Astrocyte (in vitro differentiated cells and primary cell): ENCODE measurements around the gene TUBA8. TPM values are rescaled to one million over a fixed set of nuclear protein-coding genes. Genes with fewer than 3 reads are reported as not detected.

Experiments used
- DNase-seq: peaks from one replicate; pipeline ENCODE4 v3.0.0-alpha.2; 2010; ENCODE audit warnings: low read depth
- FAIRE-seq: peaks from 2 replicates; lab custom pipeline; 2011; peaks lifted over from hg19 to GRCh38; lab: Jason Lieb, UNC
- H2AFZ ChIP-seq: 2 replicates; pipeline ENCODE4 v1.6.0; 2012; ENCODE audit warnings: low read depth, low read length, inconsistent platforms
- H3K27ac ChIP-seq: 2 replicates; pipeline ENCODE4 v1.5.1; 2011; ENCODE audit warnings: low read depth, low read length, inconsistent platforms
- H3K27me3 ChIP-seq: 2 replicates; pipeline ENCODE4 v1.6.0; 2011; ENCODE audit warnings: low read length, inconsistent platforms; ENCODE audit not compliant: insufficient read depth
- H3K36me3 ChIP-seq: 2 replicates; pipeline ENCODE4 v1.5.1; 2011; ENCODE audit warnings: low read length, inconsistent platforms; ENCODE audit not compliant: insufficient read depth
- H3K4me1 ChIP-seq: 2 replicates; pipeline ENCODE4 v1.5.1; 2011; ENCODE audit warnings: low read length, inconsistent platforms; ENCODE audit not compliant: insufficient read depth
- H3K4me2 ChIP-seq: 2 replicates; pipeline ENCODE4 v1.6.0; 2012; ENCODE audit warnings: low read length, inconsistent platforms
- H3K4me3 ChIP-seq: 2 replicates; pipeline ENCODE4 v1.5.1; 2011; ENCODE audit warnings: low read depth, mild to moderate bottlenecking, low read length, inconsistent platforms; ENCODE audit not compliant: insufficient read depth
- H3K79me2 ChIP-seq: 2 replicates; pipeline ENCODE4 v1.6.0; 2012; ENCODE audit warnings: mild to moderate bottlenecking, low read length, inconsistent platforms; ENCODE audit not compliant: insufficient read depth
- H3K9ac ChIP-seq: 2 replicates; pipeline ENCODE4 v1.6.0; 2012; ENCODE audit warnings: mild to moderate bottlenecking, low read length, inconsistent platforms
- H3K9me3 ChIP-seq: 2 replicates; pipeline ENCODE4 v1.5.1; 2012; ENCODE audit warnings: low read depth, mild to moderate bottlenecking, low read length, inconsistent platforms; ENCODE audit not compliant: insufficient read depth
- H4K20me1 ChIP-seq: 2 replicates; pipeline ENCODE4 v1.6.0; 2012; ENCODE audit warnings: low read length, inconsistent platforms; ENCODE audit not compliant: insufficient read depth
- H3K27ac Mint-ChIP-seq: one replicate; pipeline ENCODE4 v1.8.0; 2021; ENCODE audit warnings: mild to moderate bottlenecking, mixed read lengths; ENCODE audit not compliant: unreplicated experiment
- H3K27me3 Mint-ChIP-seq: one replicate; pipeline ENCODE4 v1.8.0; 2021; ENCODE audit warnings: low read depth, mixed read lengths; ENCODE audit not compliant: unreplicated experiment
- H3K36me3 Mint-ChIP-seq: one replicate; pipeline ENCODE4 v1.8.0; 2021; ENCODE audit warnings: low read depth, mixed read lengths; ENCODE audit not compliant: unreplicated experiment
- H3K4me1 Mint-ChIP-seq: one replicate; pipeline ENCODE4 v1.8.0; 2021; ENCODE audit warnings: low read depth, mixed read lengths; ENCODE audit not compliant: unreplicated experiment
- H3K4me3 Mint-ChIP-seq: one replicate; pipeline ENCODE4 v1.8.0; 2021; ENCODE audit warnings: mild to moderate bottlenecking, moderate library complexity, mixed read lengths; ENCODE audit not compliant: unreplicated experiment
- H3K9me3 Mint-ChIP-seq: one replicate; pipeline ENCODE4 v1.8.0; 2021; ENCODE audit warnings: mild to moderate bottlenecking, mixed read lengths; ENCODE audit not compliant: unreplicated experiment
- CTCF ChIP-seq: IDR thresholded peaks from 2 replicates; pipeline ENCODE4 v1.5.1; 2011; ENCODE audit warnings: low read depth, mild to moderate bottlenecking, inconsistent platforms, low read length, moderate library complexity; ENCODE audit not compliant: insufficient read depth
- EZH2 ChIP-seq: IDR thresholded peaks from 2 replicates; pipeline ENCODE4 v1.6.1; 2012; ENCODE audit warnings: mild to moderate bottlenecking, low read length, inconsistent platforms; ENCODE audit not compliant: insufficient read depth
- total RNA-seq: library from RNA; stranded (reverse); gene quantifications from 2 replicates; pipeline ENCODE4 v1.2.1, GENCODE V29; 2021

The TUBA8 gene
- total RNA-seq, 1 donor from 2014 or later, result 0.79 TPM

- no peak for DNase-seq
- no peak overlapping the region for H3K27ac Mint-ChIP-seq
- H3K36me3 Mint-ChIP-seq, result peaks cover 24% of the 10 kb centered on the region
- H4K20me1 ChIP-seq, result peaks cover 14% of the 10 kb centered on the region
- TF ChIP-seq EZH2 (no peak), CTCF (no peak)
- H3K4me1 ChIP-seq, result no peaks in the 10 kb centered on the region
- H3K4me3 ChIP-seq, result no peak overlapping the region
- no peak for FAIRE-seq
- H2AFZ ChIP-seq, result no peak overlapping the region
- no peaks in the 10 kb centered on the region for H3K9me3 Mint-ChIP-seq
- peaks cover 3% of the 10 kb centered on the region for H3K79me2 ChIP-seq
- no peaks in the 10 kb centered on the region for H3K9me3 ChIP-seq
- H3K36me3 ChIP-seq, result peaks cover 13% of the 10 kb centered on the region
- no peak overlapping the region for H3K4me2 ChIP-seq
- no peaks in the 10 kb centered on the region for H3K27me3 Mint-ChIP-seq
- no peak overlapping the region for H3K4me3 Mint-ChIP-seq
- no peaks in the 10 kb centered on the region for H3K27me3 ChIP-seq
- no peak overlapping the region for H3K27ac ChIP-seq
- no peak overlapping the region for H3K9ac ChIP-seq
- H3K4me1 Mint-ChIP-seq, result peaks cover 6% of the 10 kb centered on the region
Measured at GRCh38 chr22:18090286-18090685, 20.3 kb upstream of the TUBA8 start.

- Histone ChIP-seq H3K79me2 (peaks cover 3% of the 10 kb centered on the region), H3K4me2 (peak overlapping the region; percentile 26), H3K9me3 (no peaks in the 10 kb centered on the region), H3K4me1 (no peaks in the 10 kb centered on the region), H4K20me1 (peaks cover 13% of the 10 kb centered on the region), H3K4me3 (no peak overlapping the region), H3K9ac (no peak overlapping the region), H3K36me3 (peaks cover 5% of the 10 kb centered on the region), H3K27ac (no peak overlapping the region), H2AFZ (no peak overlapping the region), H3K27me3 (no peaks in the 10 kb centered on the region)
- no peak overlapping the region for H3K27ac Mint-ChIP-seq
- no peaks in the 10 kb centered on the region for H3K27me3 Mint-ChIP-seq
- H3K4me3 Mint-ChIP-seq, result no peak overlapping the region
- FAIRE-seq, result no peak
- peaks cover 6% of the 10 kb centered on the region for H3K4me1 Mint-ChIP-seq
- DNase-seq, result no peak
- no peaks in the 10 kb centered on the region for H3K9me3 Mint-ChIP-seq
- peaks cover 29% of the 10 kb centered on the region for H3K36me3 Mint-ChIP-seq
- no peak for TF ChIP-seq EZH2
- TF ChIP-seq CTCF, result no peak
Measured at GRCh38 chr22:18091478-18091877, 19.1 kb upstream of the TUBA8 start.

GRCh38 chr22:18091916-18092526 is 18.6 kb upstream of the TUBA8 start:
- H3K9ac ChIP-seq, result peak overlapping the region; percentile 14
- H3K9me3 ChIP-seq, result no peaks in the 10 kb centered on the region
- H3K36me3 ChIP-seq, result peaks cover 4% of the 10 kb centered on the region
- peak overlapping the region; percentile 26 for H3K4me2 ChIP-seq
- Mint-ChIP-seq H3K4me1 (peaks cover 6% of the 10 kb centered on the region), H3K27me3 (no peaks in the 10 kb centered on the region), H3K4me3 (no peak overlapping the region), H3K36me3 (peaks cover 33% of the 10 kb centered on the region), H3K9me3 (peaks cover 4% of the 10 kb centered on the region), H3K27ac (no peak overlapping the region)
- H3K79me2 ChIP-seq, result peaks cover 3% of the 10 kb centered on the region
- no peaks in the 10 kb centered on the region for H3K4me1 ChIP-seq
- TF ChIP-seq CTCF (no peak), EZH2 (no peak)
- DNase-seq (peak; percentile 56), FAIRE-seq (no peak)
- H2AFZ ChIP-seq, result no peak overlapping the region
- H4K20me1 ChIP-seq, result peaks cover 13% of the 10 kb centered on the region
- no peaks in the 10 kb centered on the region for H3K27me3 ChIP-seq
- H3K4me3 ChIP-seq, result no peak overlapping the region
- no peak overlapping the region for H3K27ac ChIP-seq
